Astrocyte (in vitro differentiated cells and primary cell): ENCODE results near the gene NPTX1. TPM values are rescaled to one million over a fixed set of nuclear protein-coding genes. Genes with fewer than 3 reads are reported as not detected.

Experiments used
- DNase-seq: peaks from one replicate; pipeline ENCODE4 v3.0.0-alpha.2; 2010; ENCODE audit warnings: low read depth
- FAIRE-seq: peaks from 2 replicates; lab custom pipeline; 2011; peaks lifted over from hg19 to GRCh38; lab: Jason Lieb, UNC
- H2AFZ ChIP-seq: 2 replicates; pipeline ENCODE4 v1.6.0; 2012; ENCODE audit warnings: low read depth, low read length, inconsistent platforms
- H3K27ac ChIP-seq: 2 replicates; pipeline ENCODE4 v1.5.1; 2011; ENCODE audit warnings: low read depth, low read length, inconsistent platforms
- H3K27me3 ChIP-seq: 2 replicates; pipeline ENCODE4 v1.6.0; 2011; ENCODE audit warnings: low read length, inconsistent platforms; ENCODE audit not compliant: insufficient read depth
- H3K36me3 ChIP-seq: 2 replicates; pipeline ENCODE4 v1.5.1; 2011; ENCODE audit warnings: low read length, inconsistent platforms; ENCODE audit not compliant: insufficient read depth
- H3K4me1 ChIP-seq: 2 replicates; pipeline ENCODE4 v1.5.1; 2011; ENCODE audit warnings: low read length, inconsistent platforms; ENCODE audit not compliant: insufficient read depth
- H3K4me2 ChIP-seq: 2 replicates; pipeline ENCODE4 v1.6.0; 2012; ENCODE audit warnings: low read length, inconsistent platforms
- H3K4me3 ChIP-seq: 2 replicates; pipeline ENCODE4 v1.5.1; 2011; ENCODE audit warnings: low read depth, mild to moderate bottlenecking, low read length, inconsistent platforms; ENCODE audit not compliant: insufficient read depth
- H3K79me2 ChIP-seq: 2 replicates; pipeline ENCODE4 v1.6.0; 2012; ENCODE audit warnings: mild to moderate bottlenecking, low read length, inconsistent platforms; ENCODE audit not compliant: insufficient read depth
- H3K9ac ChIP-seq: 2 replicates; pipeline ENCODE4 v1.6.0; 2012; ENCODE audit warnings: mild to moderate bottlenecking, low read length, inconsistent platforms
- H3K9me3 ChIP-seq: 2 replicates; pipeline ENCODE4 v1.5.1; 2012; ENCODE audit warnings: low read depth, mild to moderate bottlenecking, low read length, inconsistent platforms; ENCODE audit not compliant: insufficient read depth
- H4K20me1 ChIP-seq: 2 replicates; pipeline ENCODE4 v1.6.0; 2012; ENCODE audit warnings: low read length, inconsistent platforms; ENCODE audit not compliant: insufficient read depth
- H3K27ac Mint-ChIP-seq: one replicate; pipeline ENCODE4 v1.8.0; 2021; ENCODE audit warnings: mild to moderate bottlenecking, mixed read lengths; ENCODE audit not compliant: unreplicated experiment
- H3K27me3 Mint-ChIP-seq: one replicate; pipeline ENCODE4 v1.8.0; 2021; ENCODE audit warnings: low read depth, mixed read lengths; ENCODE audit not compliant: unreplicated experiment
- H3K36me3 Mint-ChIP-seq: one replicate; pipeline ENCODE4 v1.8.0; 2021; ENCODE audit warnings: low read depth, mixed read lengths; ENCODE audit not compliant: unreplicated experiment
- H3K4me1 Mint-ChIP-seq: one replicate; pipeline ENCODE4 v1.8.0; 2021; ENCODE audit warnings: low read depth, mixed read lengths; ENCODE audit not compliant: unreplicated experiment
- H3K4me3 Mint-ChIP-seq: one replicate; pipeline ENCODE4 v1.8.0; 2021; ENCODE audit warnings: mild to moderate bottlenecking, moderate library complexity, mixed read lengths; ENCODE audit not compliant: unreplicated experiment
- H3K9me3 Mint-ChIP-seq: one replicate; pipeline ENCODE4 v1.8.0; 2021; ENCODE audit warnings: mild to moderate bottlenecking, mixed read lengths; ENCODE audit not compliant: unreplicated experiment
- CTCF ChIP-seq: IDR thresholded peaks from 2 replicates; pipeline ENCODE4 v1.5.1; 2011; ENCODE audit warnings: low read depth, mild to moderate bottlenecking, inconsistent platforms, low read length, moderate library complexity; ENCODE audit not compliant: insufficient read depth
- EZH2 ChIP-seq: IDR thresholded peaks from 2 replicates; pipeline ENCODE4 v1.6.1; 2012; ENCODE audit warnings: mild to moderate bottlenecking, low read length, inconsistent platforms; ENCODE audit not compliant: insufficient read depth
- total RNA-seq: library from RNA; stranded (reverse); gene quantifications from 2 replicates; pipeline ENCODE4 v1.2.1, GENCODE V29; 2021

The NPTX1 gene
- total RNA-seq, 1 donor from 2014 or later, result 0.43 TPM

GRCh38 chr17:80441133-80441578 is 35.3 kb downstream of the NPTX1 start:
- H3K9me3 ChIP-seq, result no peaks in the 10 kb centered on the region
- no peak overlapping the region for H3K4me2 ChIP-seq
- FAIRE-seq (no peak), DNase-seq (peak; percentile 13)
- TF ChIP-seq EZH2 (no peak), CTCF (no peak)
- Mint-ChIP-seq H3K27me3 (peaks cover 21% of the 10 kb centered on the region), H3K4me1 (no peaks in the 10 kb centered on the region), H3K36me3 (peaks cover 6% of the 10 kb centered on the region), H3K27ac (no peak overlapping the region), H3K9me3 (peaks cover 1% of the 10 kb centered on the region), H3K4me3 (no peak overlapping the region)
- no peak overlapping the region for H3K4me3 ChIP-seq
- no peak overlapping the region for H2AFZ ChIP-seq
- H3K36me3 ChIP-seq, result no peaks in the 10 kb centered on the region
- H3K4me1 ChIP-seq, result no peaks in the 10 kb centered on the region
- no peaks in the 10 kb centered on the region for H3K79me2 ChIP-seq
- no peak overlapping the region for H3K9ac ChIP-seq
- H3K27me3 ChIP-seq, result peaks cover 15% of the 10 kb centered on the region
- H3K27ac ChIP-seq, result no peak overlapping the region
- H4K20me1 ChIP-seq, result no peaks in the 10 kb centered on the region

- TF ChIP-seq EZH2 (no peak), CTCF (no peak)
- H2AFZ ChIP-seq, result no peak overlapping the region
- peaks cover 1% of the 10 kb centered on the region for H3K9me3 Mint-ChIP-seq
- no peak overlapping the region for H3K27ac ChIP-seq
- H3K4me3 ChIP-seq, result no peak overlapping the region
- H4K20me1 ChIP-seq, result no peaks in the 10 kb centered on the region
- peaks cover 15% of the 10 kb centered on the region for H3K27me3 ChIP-seq
- H3K79me2 ChIP-seq, result no peaks in the 10 kb centered on the region
- no peaks in the 10 kb centered on the region for H3K4me1 Mint-ChIP-seq
- no peak overlapping the region for H3K27ac Mint-ChIP-seq
- peaks cover 6% of the 10 kb centered on the region for H3K36me3 Mint-ChIP-seq
- FAIRE-seq, result no peak
- no peaks in the 10 kb centered on the region for H3K9me3 ChIP-seq
- DNase-seq, result no peak
- no peaks in the 10 kb centered on the region for H3K36me3 ChIP-seq
- peaks cover 24% of the 10 kb centered on the region for H3K27me3 Mint-ChIP-seq
- no peak overlapping the region for H3K4me3 Mint-ChIP-seq
- H3K4me2 ChIP-seq, result no peak overlapping the region
- no peak overlapping the region for H3K9ac ChIP-seq
- no peaks in the 10 kb centered on the region for H3K4me1 ChIP-seq
Observed at GRCh38 chr17:80439499-80439898, 36.9 kb downstream of the NPTX1 start.

- H3K4me3 Mint-ChIP-seq, result no peak overlapping the region
- FAIRE-seq, result no peak
- H3K4me1 Mint-ChIP-seq, result no peaks in the 10 kb centered on the region
- H3K4me3 ChIP-seq, result no peak overlapping the region
- H3K9ac ChIP-seq, result no peak overlapping the region
- no peaks in the 10 kb centered on the region for H3K36me3 ChIP-seq
- peaks cover 1% of the 10 kb centered on the region for H3K9me3 Mint-ChIP-seq
- no peak overlapping the region for H3K27ac Mint-ChIP-seq
- H3K36me3 Mint-ChIP-seq, result peaks cover 6% of the 10 kb centered on the region
- H3K27me3 ChIP-seq, result peaks cover 10% of the 10 kb centered on the region
- H4K20me1 ChIP-seq, result no peaks in the 10 kb centered on the region
- H3K27ac ChIP-seq, result no peak overlapping the region
- no peaks in the 10 kb centered on the region for H3K79me2 ChIP-seq
- H3K4me2 ChIP-seq, result no peak overlapping the region
- no peak for TF ChIP-seq EZH2
- H3K4me1 ChIP-seq, result no peaks in the 10 kb centered on the region
- H2AFZ ChIP-seq, result no peak overlapping the region
- peaks cover 28% of the 10 kb centered on the region for H3K27me3 Mint-ChIP-seq
- DNase-seq, result no peak
- H3K9me3 ChIP-seq, result no peaks in the 10 kb centered on the region
Observed at GRCh38 chr17:80438806-80439205, 37.6 kb downstream of the NPTX1 start.
